ENCODE results near the gene OR14J1. TPM values are rescaled to one million over a fixed set of nuclear protein-coding genes. Genes with fewer than 3 reads are reported as not detected.
"Not testable (repeated sequence)": the region's sequence is repeated elsewhere in the genome, so short reads cannot be mapped to it uniquely, and the experiment has no call there.

Gene OR14J1, protein sequence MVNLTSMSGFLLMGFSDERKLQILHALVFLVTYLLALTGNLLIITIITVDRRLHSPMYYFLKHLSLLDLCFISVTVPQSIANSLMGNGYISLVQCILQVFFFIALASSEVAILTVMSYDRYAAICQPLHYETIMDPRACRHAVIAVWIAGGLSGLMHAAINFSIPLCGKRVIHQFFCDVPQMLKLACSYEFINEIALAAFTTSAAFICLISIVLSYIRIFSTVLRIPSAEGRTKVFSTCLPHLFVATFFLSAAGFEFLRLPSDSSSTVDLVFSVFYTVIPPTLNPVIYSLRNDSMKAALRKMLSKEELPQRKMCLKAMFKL
- not detected for polyA plus RNA-seq (2013, experiment 1 of 4)
- not detected for polyA plus RNA-seq (2013, experiment 2 of 4)
- not detected for polyA plus RNA-seq (2013, experiment 3 of 4)
- not detected for polyA plus RNA-seq (2013, experiment 4 of 4)

GRCh38 chr6:29301316-29301715 is at the start of gene OR14J1:
Gene OR14J1 (plus strand): TSS chr6:29301701. CDS start chr6:29306690, 4,989 bp downstream.
- Histone ChIP-seq H3K4me1 (ENCODE audit: control insufficient read depth, insufficient read depth, low read length) (no peaks in the 10 kb centered on the region), H3K27ac (ENCODE audit: insufficient read depth, low read depth, low read length, poor library complexity, severe bottlenecking) (no peak within 1 kb of the TSS), H3K36me3 (ENCODE audit: control insufficient read depth, insufficient read depth, low read length) (no peaks in the 10 kb centered on the region), H3K27me3 (ENCODE audit: control insufficient read depth, insufficient read depth, low read length, poor library complexity, severe bottlenecking) (no peaks in the 10 kb centered on the region), H3K4me3 (ENCODE audit: insufficient read depth, low read depth, low read length) (no peak within 1 kb of the TSS), H3K9me3 (ENCODE audit: control insufficient read depth, low read length) (no peaks in the 10 kb centered on the region)
- WGBS, 2 experiments: 94 to 97% methylated on average over 2 to 3 of the region's 3 CpGs

DNA sequence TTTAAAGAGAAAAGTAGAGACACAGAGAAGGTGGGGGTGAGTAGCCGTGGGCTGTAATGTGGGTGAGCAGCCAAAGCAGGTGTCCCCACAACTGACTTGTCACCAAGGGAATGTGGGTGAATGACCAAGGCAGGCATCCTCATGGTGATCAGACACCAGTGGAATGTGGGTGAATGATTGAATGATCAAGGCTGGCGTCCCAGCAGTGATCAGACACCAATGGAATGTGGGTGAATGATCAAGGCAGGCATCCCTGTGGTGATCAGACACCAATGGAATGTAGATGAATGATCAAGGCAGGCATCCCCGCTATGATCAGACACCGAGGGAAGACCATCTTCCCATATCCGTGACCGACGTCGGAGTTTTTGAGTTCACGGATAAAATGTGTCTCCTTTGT is 49.8 kb upstream of the OR14J1 start:
- WGBS, 2 experiments: 94 to 96% methylated on average over 9 of the region's 9 CpGs
- no peaks in the 10 kb centered on the region for H3K27me3 ChIP-seq (ENCODE audit: control insufficient read depth, insufficient read depth, low read length, poor library complexity, severe bottlenecking)
- H3K4me1 ChIP-seq (ENCODE audit: control insufficient read depth, insufficient read depth, low read length): no peaks in the 10 kb centered on the region
- no peaks in the 10 kb centered on the region for H3K9me3 ChIP-seq (ENCODE audit: control insufficient read depth, low read length)
- H3K4me3 ChIP-seq (ENCODE audit: insufficient read depth, low read depth, low read length): no peak overlapping the region
- H3K27ac ChIP-seq (ENCODE audit: insufficient read depth, low read depth, low read length, poor library complexity, severe bottlenecking): no peak overlapping the region
- no peaks in the 10 kb centered on the region for H3K36me3 ChIP-seq (ENCODE audit: control insufficient read depth, insufficient read depth, low read length)

GRCh38 chr6:29255530-29255929 is 46.0 kb upstream of the OR14J1 start:
- no peak overlapping the region for H3K4me3 ChIP-seq (ENCODE audit: insufficient read depth, low read depth, low read length)
- H3K4me1 ChIP-seq (ENCODE audit: control insufficient read depth, insufficient read depth, low read length): no peaks in the 10 kb centered on the region
- H3K9me3 ChIP-seq (ENCODE audit: control insufficient read depth, low read length): no peaks in the 10 kb centered on the region
- H3K36me3 ChIP-seq (ENCODE audit: control insufficient read depth, insufficient read depth, low read length): no peaks in the 10 kb centered on the region
- H3K27ac ChIP-seq (ENCODE audit: insufficient read depth, low read depth, low read length, poor library complexity, severe bottlenecking): no peak overlapping the region
- H3K27me3 ChIP-seq (ENCODE audit: control insufficient read depth, insufficient read depth, low read length, poor library complexity, severe bottlenecking): no peaks in the 10 kb centered on the region
- WGBS, 2 experiments: 91 to 97% methylated on average over 2 of the region's 2 CpGs

- 75 to 76% methylated on average over 2 of the region's 2 CpGs for WGBS, 2 experiments
- Histone ChIP-seq H3K4me1 (ENCODE audit: control insufficient read depth, insufficient read depth, low read length) (no peaks in the 10 kb centered on the region), H3K4me3 (ENCODE audit: insufficient read depth, low read depth, low read length) (no peak overlapping the region), H3K9me3 (ENCODE audit: control insufficient read depth, low read length) (no peaks in the 10 kb centered on the region), H3K27ac (ENCODE audit: insufficient read depth, low read depth, low read length, poor library complexity, severe bottlenecking) (no peak overlapping the region), H3K27me3 (ENCODE audit: control insufficient read depth, insufficient read depth, low read length, poor library complexity, severe bottlenecking) (no peaks in the 10 kb centered on the region), H3K36me3 (ENCODE audit: control insufficient read depth, insufficient read depth, low read length) (no peaks in the 10 kb centered on the region)
Observed at GRCh38 chr6:29259721-29260120, 41.8 kb upstream of the OR14J1 start.

- WGBS, 2 experiments: 79 to 90% methylated on average over 3 of the region's 3 CpGs
- no peaks in the 10 kb centered on the region for H3K27me3 ChIP-seq (ENCODE audit: control insufficient read depth, insufficient read depth, low read length, poor library complexity, severe bottlenecking)
- no peaks in the 10 kb centered on the region for H3K4me1 ChIP-seq (ENCODE audit: control insufficient read depth, insufficient read depth, low read length)
- no peak overlapping the region for H3K4me3 ChIP-seq (ENCODE audit: insufficient read depth, low read depth, low read length)
- no peak overlapping the region for H3K27ac ChIP-seq (ENCODE audit: insufficient read depth, low read depth, low read length, poor library complexity, severe bottlenecking)
- H3K9me3 ChIP-seq (ENCODE audit: control insufficient read depth, low read length): no peaks in the 10 kb centered on the region
- H3K36me3 ChIP-seq (ENCODE audit: control insufficient read depth, insufficient read depth, low read length): no peaks in the 10 kb centered on the region
Observed at GRCh38 chr6:29263001-29263400, 38.5 kb upstream of the OR14J1 start.

DNA sequence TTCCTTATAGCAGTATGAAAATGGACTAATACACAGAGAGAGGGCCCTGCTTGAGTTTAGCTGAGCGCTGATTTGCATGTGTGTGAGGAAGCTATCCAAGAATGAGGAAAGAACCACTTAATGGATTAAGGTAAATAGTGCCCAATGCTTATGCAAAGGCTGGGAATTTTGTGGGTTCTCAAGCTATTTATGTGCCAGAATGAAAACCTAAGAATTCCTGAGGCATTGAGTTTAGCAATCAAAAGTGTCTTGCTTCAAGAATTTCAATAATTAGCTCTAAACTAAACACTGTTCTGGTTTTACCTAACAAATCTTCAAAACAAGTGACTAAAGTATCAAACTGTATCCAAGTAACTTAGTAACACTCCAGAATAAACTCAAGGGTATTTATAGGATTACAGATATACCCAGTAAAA is 7.0 kb upstream of the OR14J1 start:
- Histone ChIP-seq H3K9me3 (ENCODE audit: control insufficient read depth, low read length) (no peaks in the 10 kb centered on the region), H3K4me1 (ENCODE audit: control insufficient read depth, insufficient read depth, low read length) (no peaks in the 10 kb centered on the region), H3K27ac (ENCODE audit: insufficient read depth, low read depth, low read length, poor library complexity, severe bottlenecking) (no peak overlapping the region), H3K4me3 (ENCODE audit: insufficient read depth, low read depth, low read length) (no peak overlapping the region), H3K27me3 (ENCODE audit: control insufficient read depth, insufficient read depth, low read length, poor library complexity, severe bottlenecking) (no peaks in the 10 kb centered on the region), H3K36me3 (ENCODE audit: control insufficient read depth, insufficient read depth, low read length) (no peaks in the 10 kb centered on the region)
- WGBS, 2 experiments: 98% methylated on average over 1 of the region's 1 CpG

- Histone ChIP-seq H3K27ac (ENCODE audit: insufficient read depth, low read depth, low read length, poor library complexity, severe bottlenecking) (no peak overlapping the region), H3K27me3 (ENCODE audit: control insufficient read depth, insufficient read depth, low read length, poor library complexity, severe bottlenecking) (no peaks in the 10 kb centered on the region), H3K36me3 (ENCODE audit: control insufficient read depth, insufficient read depth, low read length) (no peaks in the 10 kb centered on the region), H3K4me1 (ENCODE audit: control insufficient read depth, insufficient read depth, low read length) (no peaks in the 10 kb centered on the region), H3K9me3 (ENCODE audit: control insufficient read depth, low read length) (no peaks in the 10 kb centered on the region), H3K4me3 (ENCODE audit: insufficient read depth, low read depth, low read length) (no peak overlapping the region)
- WGBS, 2 experiments: 94 to 95% methylated on average over 12 of the region's 12 CpGs
Observed at GRCh38 chr6:29295181-29295585, 6.3 kb upstream of the OR14J1 start.

DNA sequence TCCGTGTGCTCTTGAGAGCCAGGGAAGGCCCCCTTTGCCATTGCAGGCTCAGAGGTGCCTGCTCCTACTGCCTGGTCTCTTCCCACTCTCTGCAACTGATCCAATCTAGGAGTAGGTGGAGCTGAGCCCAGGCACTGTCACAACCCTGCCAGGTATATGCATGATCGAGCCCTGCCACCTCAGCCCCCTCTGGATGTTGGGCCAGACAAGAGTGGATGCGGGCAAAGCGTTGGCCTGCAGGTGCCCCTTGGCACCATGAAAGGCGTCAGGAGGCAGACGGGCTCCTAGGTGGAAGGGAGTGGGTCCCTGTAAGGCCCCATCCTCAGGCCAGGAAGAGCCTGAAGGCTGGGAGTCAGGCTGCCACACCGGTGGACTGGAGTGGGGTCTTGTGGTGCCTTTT is 5.9 kb upstream of the OR14J1 start:
- Histone ChIP-seq H3K36me3 (ENCODE audit: control insufficient read depth, insufficient read depth, low read length) (no peaks in the 10 kb centered on the region), H3K9me3 (ENCODE audit: control insufficient read depth, low read length) (no peaks in the 10 kb centered on the region), H3K27me3 (ENCODE audit: control insufficient read depth, insufficient read depth, low read length, poor library complexity, severe bottlenecking) (no peaks in the 10 kb centered on the region), H3K4me1 (ENCODE audit: control insufficient read depth, insufficient read depth, low read length) (no peaks in the 10 kb centered on the region), H3K4me3 (ENCODE audit: insufficient read depth, low read depth, low read length) (no peak overlapping the region), H3K27ac (ENCODE audit: insufficient read depth, low read depth, low read length, poor library complexity, severe bottlenecking) (no peak overlapping the region)
- 97 to 99% methylated on average over 7 of the region's 7 CpGs for WGBS, 2 experiments

- no peak overlapping the region for H3K27ac ChIP-seq (ENCODE audit: insufficient read depth, low read depth, low read length, poor library complexity, severe bottlenecking)
- H3K4me3 ChIP-seq (ENCODE audit: insufficient read depth, low read depth, low read length): no peak overlapping the region
- no peaks in the 10 kb centered on the region for H3K9me3 ChIP-seq (ENCODE audit: control insufficient read depth, low read length)
- no peaks in the 10 kb centered on the region for H3K27me3 ChIP-seq (ENCODE audit: control insufficient read depth, insufficient read depth, low read length, poor library complexity, severe bottlenecking)
- 80 to 100% methylated on average over 1 of the region's 2 CpGs for WGBS, 2 experiments
- H3K36me3 ChIP-seq (ENCODE audit: control insufficient read depth, insufficient read depth, low read length): no peaks in the 10 kb centered on the region
- no peaks in the 10 kb centered on the region for H3K4me1 ChIP-seq (ENCODE audit: control insufficient read depth, insufficient read depth, low read length)
Observed at GRCh38 chr6:29319931-29320330, 18.4 kb downstream of the OR14J1 start.

DNA sequence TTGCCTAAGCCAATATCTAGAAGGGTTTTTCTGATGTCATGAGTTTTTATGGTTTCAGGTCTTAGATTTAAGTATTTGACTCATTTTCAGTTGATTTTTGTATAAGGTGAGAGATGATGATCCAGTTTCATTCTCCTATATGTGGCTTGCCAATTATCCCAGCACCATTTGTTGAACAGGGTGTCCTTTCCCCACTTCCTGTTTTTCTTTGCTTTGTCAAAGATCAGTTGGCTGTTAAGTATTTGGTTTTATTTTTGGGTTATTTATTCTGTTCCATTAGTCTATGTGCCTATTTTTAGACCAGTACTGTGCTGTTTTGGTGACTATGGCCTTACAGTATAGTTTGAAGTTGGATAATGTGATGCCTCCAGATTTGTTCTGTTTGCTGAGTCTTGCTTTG is 21.8 kb downstream of the OR14J1 start:
- H3K36me3 ChIP-seq (ENCODE audit: control insufficient read depth, insufficient read depth, low read length); H3K4me1 ChIP-seq (ENCODE audit: control insufficient read depth, insufficient read depth, low read length); H3K27me3 ChIP-seq (ENCODE audit: control insufficient read depth, insufficient read depth, low read length, poor library complexity, severe bottlenecking); H3K9me3 ChIP-seq (ENCODE audit: control insufficient read depth, low read length); H3K4me3 ChIP-seq (ENCODE audit: insufficient read depth, low read depth, low read length); H3K27ac ChIP-seq (ENCODE audit: insufficient read depth, low read depth, low read length, poor library complexity, severe bottlenecking): not testable (repeated sequence)

All from ectodermal cell (in vitro differentiated cells).